Stimulated activated CD4-positive, alpha-beta T cell treated with anti-CD3 and anti-CD28 coated beads, Interleukin-4, amount 100 ng/mL, for 24 hours (primary cell): ENCODE results near the gene SYCP2L.

Source experiments
- DNase-seq: peaks from one replicate; pipeline ENCODE4 v3.0.0-alpha.2; 2020

Gene SYCP2L

DNA sequence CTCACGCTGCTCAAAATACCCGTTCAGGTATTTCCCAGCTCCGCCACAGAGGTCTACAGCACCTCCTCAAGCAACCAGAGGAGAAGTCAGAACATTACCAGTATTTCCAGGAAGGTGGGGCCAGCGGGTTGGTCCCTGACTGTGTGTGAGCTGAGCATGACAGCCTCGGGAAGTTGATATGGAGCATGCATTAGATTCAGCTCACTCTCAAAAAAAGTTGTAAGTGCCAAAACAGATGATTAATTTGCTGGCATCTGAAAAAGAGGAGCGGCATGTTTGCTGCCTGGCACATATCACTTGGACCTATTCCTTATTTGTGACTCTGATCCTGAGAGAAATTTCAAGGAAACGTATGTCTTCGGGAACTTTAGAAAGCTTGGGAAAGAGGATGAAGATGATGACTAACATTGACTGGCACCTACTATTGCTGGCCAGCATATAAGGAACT is 125.0 kb downstream of the SYCP2L start:
- DNase-seq = no peak

GRCh38 chr6:11012295-11012754 is 125.5 kb downstream of the SYCP2L start:
- no peak for DNase-seq

DNA sequence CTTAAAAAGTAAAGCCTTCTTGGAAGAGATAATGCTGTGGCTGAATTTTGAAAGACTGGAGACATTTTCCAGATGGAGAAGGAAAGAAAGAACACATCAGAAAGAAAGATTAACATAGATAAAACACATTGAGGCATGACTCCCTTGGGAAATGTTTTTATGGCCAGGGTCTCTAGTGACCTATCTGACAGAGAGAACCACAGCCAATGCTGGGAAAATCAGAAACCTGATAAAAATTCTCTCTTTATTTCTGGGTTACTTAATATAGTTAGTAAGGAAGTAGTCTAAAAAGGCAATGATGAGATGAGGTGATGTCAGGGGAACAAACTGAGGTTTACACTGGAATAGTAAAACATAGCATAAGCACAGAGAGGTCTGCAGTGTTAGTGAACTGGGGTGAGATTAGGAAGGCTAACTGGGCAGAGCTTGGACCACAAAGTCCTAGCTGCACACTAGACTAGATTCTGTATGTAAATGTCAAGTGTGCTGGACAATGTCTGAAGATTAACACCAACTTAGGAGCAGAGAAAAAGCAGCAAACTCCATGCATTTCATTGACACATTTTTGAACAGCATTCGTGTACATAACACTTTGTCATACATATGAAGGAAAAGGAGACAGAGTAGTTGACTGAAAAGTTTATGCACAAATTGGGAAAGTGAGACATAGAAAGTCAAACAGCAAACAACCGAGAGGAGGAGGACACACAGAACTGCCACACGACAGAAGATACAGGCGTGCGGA is 126.3 kb downstream of the SYCP2L start:
- DNase-seq = no peak

GRCh38 chr6:11013721-11014070 is 126.8 kb downstream of the SYCP2L start:
- DNase-seq = no peak

DNA sequence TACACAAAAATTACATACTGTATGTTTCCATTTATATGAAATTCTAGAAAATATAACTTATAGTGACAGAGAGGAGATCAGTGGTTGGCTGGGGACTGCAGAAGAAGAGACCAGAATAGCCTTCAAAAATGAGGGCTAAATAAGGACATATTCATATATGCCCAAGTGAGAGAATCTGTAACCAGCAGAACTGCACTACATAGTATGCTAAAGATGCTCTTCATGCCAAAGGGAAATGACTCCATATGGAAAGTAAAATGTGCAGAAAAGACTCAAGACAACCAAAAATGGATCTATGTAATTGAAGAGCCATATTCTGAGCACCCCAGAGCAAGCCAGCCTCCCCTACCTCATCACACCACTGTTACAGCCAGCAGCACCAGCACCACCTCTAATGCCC is 128.2 kb downstream of the SYCP2L start:
- no peak for DNase-seq

- DNase-seq = no peak
Observed at GRCh38 chr6:11016452-11016851, 129.6 kb downstream of the SYCP2L start.

DNA sequence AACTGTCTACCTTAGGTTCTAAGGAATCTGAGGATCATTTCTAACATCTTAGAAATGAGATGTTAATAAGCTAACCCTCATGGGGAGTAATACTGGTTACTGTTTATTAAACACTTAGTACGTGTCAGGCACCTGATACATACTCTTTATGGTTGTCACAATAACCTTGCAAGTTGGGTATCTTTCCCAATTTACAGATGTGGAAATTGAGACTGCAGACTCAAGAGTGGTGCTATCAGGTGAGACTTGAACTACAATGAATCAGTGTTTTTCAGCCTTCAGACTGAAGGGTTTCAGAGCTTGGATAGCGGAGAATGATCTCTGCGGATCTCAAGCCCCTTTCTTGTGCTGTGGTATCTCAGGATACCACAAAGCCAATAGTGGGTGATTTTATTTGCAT is 130.2 kb downstream of the SYCP2L start:
- DNase-seq = no peak

DNA sequence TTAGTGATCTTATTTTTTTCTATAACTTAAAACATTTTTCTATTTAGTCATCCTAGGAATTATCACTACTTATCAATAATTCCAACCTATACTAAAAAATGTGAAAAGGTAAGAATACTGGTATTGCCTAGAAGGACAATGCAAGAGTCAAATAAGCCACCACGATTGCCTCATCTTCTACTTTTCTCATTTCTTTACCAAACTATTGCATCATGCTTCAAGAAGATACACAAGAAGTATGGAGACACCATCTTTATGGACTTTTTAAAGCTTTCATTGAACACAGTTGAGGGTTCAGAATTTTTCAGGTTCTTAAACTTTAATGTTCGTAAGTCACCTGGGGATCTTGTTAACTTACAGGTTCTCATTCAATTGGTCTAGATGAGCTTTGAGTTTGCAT is 131.4 kb downstream of the SYCP2L start:
- no peak for DNase-seq

DNA sequence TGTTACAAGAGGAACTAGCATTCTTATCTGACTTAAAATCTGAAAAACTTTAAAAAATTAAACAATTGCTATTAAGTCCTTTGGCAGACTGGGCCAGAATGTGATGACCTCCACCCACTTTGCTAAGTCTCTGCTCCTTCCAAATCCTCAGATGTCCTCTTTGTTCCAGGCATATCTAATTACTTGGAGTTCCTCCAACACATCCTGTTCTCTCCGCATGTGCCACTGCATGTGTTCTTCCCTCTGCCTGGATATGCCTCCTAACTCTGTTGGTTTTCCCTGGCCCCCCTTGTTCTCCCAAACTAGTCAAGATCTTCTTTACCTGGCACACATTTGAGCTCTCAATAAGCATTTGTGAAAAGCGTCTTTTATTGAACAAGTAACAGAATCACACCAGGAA is 134.2 kb downstream of the SYCP2L start:
- no peak for DNase-seq

DNA sequence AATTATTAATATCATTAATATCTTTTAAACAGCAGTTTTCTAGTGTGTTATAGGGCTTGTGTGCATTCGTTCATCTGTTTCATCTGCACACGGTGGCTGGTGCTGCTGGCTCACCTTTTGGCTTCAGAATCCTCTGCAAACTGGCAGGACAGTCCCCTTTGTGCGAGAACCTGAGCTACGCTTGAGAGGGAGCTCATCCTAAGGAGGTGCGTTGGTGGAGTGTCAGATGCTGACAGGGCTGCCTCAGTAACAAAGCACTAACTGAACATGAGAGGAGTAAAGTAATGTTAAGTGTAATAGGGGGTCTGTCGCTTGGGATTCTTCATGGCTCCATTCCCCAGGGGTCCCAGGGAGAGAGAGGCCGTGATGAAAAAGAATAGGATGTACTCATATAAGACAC is 134.9 kb downstream of the SYCP2L start:
- DNase-seq = no peak

DNA sequence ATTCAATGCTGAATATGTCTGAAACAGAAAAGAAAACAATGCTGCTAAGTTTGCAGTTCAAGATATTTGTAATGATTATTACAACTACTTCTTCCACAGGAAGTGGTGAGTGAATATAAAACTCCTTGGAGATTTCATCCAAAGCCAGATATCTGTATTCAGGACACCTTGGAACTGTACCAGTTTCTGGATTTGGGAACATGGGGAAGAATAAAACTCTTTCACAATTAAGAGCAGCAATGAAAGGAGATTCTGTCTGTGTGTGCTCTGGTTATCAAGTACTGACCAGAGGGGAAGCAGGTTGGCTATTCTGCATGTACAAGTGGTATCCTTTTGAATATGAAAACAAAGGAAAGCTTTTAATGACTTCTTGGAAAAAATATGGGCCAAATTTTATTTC is 136.2 kb downstream of the SYCP2L start:
- DNase-seq = no peak
